ENCODE measurements around the gene WDR64.

- TF ChIP-seq CTCF (IDR thresholded peaks at IDR 0.05) = no peak
- no peak for TF ChIP-seq POLR2A (IDR thresholded peaks at IDR 0.05)
- TF ChIP-seq POLR2AphosphoS5 (IDR thresholded peaks at IDR 0.05) = no peak
- no peak for TF ChIP-seq EP300 (IDR thresholded peaks at IDR 0.05)
Observed at GRCh38 chr1:241698177-241698576, 46.1 kb downstream of the WDR64 start.

All from upper lobe of left lung (tissue), 4 donors.